Measurements from ENCODE around the gene CCDC34. TPM values are rescaled to one million over a fixed set of nuclear protein-coding genes. Genes with fewer than 3 reads are reported as not detected.
"Not testable (repeated sequence)": the region's sequence is repeated elsewhere in the genome, so short reads cannot be mapped to it uniquely, and the experiment has no call there.

CCDC34 gene
- total RNA-seq, 1 experiment from 2014 or later, result 35.6 TPM

DNA sequence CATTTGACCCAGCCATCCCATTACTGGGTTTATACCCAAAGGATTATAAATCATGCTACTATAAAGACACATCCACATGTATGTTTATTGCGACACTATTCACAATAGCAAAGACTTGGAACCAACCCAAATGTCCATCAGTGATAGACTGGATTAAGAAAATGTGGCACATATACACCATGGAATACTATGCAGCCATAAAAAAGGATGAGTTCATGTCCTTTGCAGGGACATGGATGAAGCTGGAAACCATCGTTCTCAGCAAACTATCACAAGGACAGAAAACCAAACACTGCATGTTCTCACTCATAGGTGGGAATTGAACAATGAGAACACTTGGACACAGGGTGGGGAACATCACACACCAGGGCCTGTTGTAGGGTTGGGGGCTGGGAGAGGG, 36.0 kb downstream of the CCDC34 start:
- not testable (repeated sequence) for DNase-seq (ENCODE audit: low read depth)

DNA sequence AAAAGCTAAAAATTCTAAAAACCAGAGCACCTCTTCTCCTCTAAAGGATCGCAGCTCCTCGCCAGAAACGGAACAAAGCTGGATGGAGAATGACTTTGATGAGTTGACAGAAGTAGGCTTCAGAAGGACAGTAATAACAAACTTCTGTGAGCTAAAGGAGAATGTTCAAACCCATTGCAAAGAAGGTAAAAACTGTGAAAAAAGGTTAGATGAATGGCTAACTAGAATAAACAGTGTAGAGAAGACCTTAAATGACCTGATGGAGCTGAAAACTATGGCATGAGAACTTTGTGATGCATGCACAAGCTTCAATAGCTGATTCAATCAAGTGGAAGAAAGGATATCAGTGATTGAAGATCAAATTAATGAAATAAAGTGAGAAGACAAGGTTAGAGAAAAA, 40.8 kb downstream of the CCDC34 start:
- DNase-seq (ENCODE audit: low read depth), result not testable (repeated sequence)

DNA sequence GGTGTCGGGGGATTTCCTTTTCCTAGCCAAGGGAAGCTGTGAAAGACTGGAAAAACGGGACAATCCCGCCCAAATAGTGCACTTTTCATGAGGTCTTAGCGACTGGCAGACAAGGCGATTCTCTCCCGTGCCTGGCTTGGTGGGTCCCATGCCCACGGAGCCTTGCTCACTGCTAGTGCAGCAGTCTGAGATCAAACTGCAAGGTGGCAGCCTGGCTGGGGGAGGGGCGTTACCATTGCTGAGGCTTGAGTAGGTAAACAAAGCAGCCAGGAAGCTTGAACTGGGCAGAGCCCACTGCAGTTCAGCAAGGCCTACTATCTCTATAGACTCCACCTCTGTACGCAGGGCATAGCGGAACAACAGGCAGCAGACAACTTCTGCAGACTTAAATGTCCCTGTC, 41.7 kb downstream of the CCDC34 start:
- DNase-seq (ENCODE audit: low read depth), result not testable (repeated sequence)

DNA sequence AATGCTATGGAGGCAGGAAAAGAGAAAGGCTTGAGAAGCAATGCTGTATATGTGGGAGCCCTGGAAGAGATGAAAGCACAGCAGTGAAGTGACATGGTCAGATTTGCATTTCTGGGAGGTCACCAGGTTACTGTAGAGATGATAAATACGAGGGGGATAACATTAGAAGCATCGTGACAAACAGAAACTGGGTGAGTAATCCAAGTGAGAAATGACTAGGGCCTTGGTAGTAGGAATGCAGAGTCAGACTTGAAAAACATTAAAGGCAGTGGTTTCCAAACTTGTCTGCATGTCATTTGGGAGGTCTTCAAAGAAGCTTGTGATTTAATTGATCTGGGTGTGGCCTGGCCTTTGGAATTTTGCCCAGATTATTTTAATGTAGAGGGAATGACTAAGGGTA, 43.9 kb downstream of the CCDC34 start:
- peak; percentile 32 for DNase-seq (ENCODE audit: low read depth)

DNA sequence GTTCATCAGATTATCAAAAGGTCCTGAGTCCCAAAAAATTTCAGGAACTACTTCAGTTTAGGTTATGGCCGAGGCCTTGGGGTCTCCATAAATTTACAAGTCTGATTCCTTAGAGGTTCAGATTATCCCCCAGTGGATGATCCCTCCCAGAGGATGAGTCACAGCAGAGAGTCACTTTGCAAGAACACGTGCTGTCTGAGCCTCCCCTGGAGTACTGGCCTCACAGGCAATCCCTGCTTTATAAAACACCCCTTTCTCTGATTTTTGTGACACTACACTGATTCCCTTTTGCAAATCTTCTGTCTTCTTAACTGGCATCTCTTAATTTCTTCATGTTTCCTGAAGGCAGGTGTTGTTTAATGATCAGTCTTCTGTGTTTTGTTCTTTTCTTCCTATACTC, 45.3 kb downstream of the CCDC34 start:
- DNase-seq (ENCODE audit: low read depth), result peak; percentile 78

DNA sequence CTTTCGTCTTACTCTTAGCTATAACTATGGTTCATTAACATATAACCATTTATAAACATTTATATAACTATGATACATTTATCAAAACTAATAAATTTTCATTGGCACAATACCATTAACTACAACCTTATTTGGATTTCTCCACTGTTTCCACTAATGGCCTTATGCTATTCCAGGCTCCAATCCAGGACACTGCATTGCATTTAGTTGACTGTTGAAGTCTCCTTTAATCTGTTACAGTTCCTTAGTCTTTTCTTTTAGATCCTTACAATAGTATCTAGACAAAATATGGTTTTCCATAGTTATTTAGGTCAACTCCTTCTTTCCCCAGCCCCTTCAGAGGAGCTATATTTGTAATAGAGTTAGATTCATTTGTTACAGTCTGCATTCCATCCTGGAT, 47.2 kb downstream of the CCDC34 start:
- DNase-seq (ENCODE audit: low read depth), result no peak

DNA sequence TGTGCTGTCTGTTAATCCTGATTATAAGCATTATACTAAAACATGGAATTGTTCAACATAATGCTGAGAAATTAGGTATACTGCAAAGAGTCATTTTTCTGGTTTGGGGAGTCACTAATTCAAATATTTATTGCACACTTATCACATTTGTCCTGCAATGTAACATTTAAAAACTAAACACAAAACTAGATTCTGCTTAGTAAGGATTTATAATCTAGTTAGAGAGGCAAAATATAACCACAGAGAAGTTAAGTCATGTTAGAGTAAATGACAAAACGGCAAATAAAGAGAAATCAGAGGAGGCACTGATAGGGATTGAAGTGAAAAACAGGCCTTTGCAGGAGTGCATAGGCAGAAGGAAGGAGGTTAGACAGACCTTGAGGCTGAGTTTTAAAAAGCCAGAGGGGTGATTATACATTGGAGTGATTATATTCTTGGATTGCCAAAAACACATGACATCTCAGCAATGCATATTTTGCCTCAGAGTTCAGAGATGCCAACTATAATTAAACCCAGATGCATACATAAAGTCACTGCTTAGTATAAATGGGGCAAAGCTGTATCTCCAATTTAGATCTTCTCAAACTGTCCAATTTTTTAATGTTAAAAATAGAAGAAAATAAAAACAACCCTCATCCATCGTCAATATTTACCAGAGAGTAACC, 49.7 kb downstream of the CCDC34 start:
- no peak for DNase-seq (ENCODE audit: low read depth)

DNA sequence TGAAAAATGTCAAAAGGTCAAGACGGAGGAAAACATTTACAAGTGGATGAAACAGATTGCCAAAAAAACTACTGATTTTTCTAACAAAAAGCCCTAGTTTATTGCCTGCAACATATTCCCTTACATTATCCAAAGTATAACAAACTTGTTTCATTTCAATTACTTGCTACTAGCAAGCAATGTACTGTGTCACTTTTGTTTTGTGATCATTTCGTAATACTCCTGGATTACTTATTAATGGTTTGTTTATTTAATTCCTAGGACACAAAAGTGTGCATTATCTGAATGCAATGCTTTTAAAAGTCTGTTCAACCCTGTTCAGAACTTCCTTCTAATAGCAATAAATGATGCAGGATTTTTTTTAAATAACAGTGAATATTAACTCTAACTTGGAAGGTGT, 50.9 kb downstream of the CCDC34 start:
- no peak for DNase-seq (ENCODE audit: low read depth)

DNA sequence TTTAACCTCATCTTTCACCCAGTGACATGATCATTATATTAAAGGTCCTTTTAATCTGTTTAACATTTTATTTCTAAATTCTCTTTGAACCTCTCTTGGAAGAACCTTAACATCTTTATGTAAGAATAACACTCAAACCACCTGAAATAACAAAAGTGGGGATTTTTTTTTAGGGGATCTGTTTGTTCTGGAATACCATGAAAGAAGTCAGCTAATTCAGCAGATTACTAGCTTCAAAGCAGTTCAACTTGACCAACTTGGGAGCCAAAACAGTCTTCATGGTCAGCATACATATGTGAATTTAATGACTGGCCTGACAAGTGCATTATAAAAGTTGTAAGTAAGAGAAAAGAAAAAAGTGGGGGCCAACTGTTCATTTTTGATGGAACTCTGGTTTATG, 52.3 kb downstream of the CCDC34 start:
- DNase-seq (ENCODE audit: low read depth), result no peak

DNA sequence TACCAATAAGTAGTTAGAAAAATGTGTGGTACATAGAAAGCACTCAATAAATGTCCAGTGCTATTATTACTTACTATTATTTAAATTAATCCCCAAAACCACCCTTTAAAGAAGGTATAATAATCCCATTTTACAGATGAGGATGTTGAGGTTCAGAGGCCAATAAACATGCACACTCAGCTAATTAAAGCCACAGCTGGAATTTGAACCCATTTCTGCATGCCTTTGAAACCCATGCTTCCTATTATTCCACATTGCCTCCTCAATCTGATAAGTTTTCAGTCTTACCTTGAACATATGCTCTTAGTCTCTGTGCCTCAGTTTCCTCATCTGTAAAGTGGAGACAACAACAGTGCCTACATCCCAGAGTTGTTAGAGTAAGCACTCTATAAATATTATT, 52.8 kb downstream of the CCDC34 start:
- no peak for DNase-seq (ENCODE audit: low read depth)

DNA sequence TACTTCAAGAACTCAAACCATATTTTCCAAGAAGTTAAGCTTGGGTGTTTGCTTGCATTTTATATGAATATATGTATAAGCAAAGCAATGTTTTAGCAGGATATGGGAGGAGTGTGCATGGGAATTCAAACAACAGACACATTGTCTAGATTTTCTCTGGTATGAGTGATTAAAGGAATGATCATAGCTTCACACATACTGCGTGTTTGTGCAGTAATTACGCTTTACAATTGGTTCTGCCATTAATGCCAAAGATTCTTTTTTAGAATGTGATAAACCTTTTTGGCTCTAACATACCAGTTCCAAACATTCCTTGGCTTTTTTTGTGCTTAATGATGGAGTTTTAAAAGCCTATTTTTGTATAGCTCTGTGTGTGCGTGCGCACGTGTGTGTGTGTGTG, 54.0 kb downstream of the CCDC34 start:
- DNase-seq (ENCODE audit: low read depth), result no peak

DNA sequence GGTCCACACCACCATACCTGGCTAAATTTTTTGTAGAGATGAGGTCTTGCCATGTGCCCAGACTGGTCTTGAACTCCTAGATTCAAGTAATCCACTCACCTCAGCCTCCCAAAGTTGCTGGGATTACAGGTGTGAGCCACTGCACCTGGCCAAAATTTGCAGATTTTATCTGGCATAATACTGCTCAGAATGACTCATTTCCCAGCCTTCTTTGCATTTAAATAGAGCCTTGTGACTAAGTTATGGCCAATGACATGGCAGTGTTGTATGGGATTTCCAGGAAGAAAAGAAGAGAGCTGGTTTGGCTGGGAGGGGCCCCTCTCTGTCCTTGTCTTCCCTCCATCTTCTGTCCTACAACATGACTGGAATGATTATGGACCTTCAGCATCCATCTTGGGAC, 55.8 kb downstream of the CCDC34 start:
- DNase-seq (ENCODE audit: low read depth), result no peak

DNA sequence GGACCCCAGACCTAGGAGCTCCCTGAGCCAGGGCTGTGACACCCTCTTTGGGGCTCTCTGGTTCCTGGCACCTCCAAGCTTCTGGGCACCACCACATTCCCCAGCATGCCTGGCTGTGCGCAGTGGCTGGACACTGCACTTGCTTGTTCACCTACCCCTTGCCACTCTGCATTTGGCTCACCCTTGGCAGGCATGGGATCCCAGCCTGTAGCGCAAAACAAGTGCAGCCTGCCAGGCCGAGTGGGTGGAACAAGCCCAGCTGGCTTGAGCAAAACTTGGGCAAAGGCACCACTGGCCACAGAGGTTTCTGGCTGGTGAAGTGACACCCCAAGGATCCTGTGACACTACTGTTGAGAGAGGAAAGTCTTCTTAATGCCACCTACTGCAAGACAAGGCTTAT, 57.3 kb downstream of the CCDC34 start:
- DNase-seq (ENCODE audit: low read depth), result no peak

DNA sequence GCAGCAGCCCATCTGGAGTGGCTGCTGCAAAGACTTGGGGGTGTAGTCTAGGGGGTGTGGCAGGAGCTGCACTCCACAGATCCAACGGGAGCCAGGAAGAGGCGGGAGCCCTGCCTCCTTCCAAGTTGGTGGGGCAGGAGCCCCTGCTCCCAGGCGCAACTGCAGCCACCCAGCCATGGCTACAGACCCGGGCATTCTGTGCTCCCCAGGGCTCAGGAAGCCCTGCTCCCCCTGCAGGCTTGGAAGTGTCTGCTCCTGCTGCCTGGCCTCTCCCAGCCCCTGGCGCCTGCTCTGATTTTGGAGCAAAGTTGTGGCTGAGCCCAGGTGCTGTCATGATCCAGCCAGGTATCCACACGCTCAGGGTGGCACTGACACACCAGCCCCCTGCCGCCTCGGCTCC, 58.5 kb downstream of the CCDC34 start:
- DNase-seq (ENCODE audit: low read depth), result no peak

DNA sequence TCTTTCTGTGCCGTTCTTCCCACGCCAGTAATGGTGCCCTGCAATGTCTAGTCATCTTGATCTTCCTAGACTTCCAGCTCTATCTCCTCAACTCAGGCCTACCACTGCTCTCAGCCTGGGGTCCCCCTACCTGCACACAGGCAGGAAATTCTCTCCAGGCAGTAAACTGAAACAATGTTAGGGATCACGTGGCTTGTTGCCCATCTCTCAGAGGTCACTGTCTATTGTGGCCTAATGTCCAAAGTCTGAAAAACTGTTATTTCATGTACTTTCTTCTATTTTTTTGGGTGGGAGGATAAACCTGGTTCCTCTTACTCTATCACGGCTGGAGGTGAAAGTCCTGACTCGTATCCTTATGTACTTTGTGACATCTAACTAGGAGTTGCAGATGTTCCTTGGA, 59.1 kb downstream of the CCDC34 start:
- no peak for DNase-seq (ENCODE audit: low read depth)

DNA sequence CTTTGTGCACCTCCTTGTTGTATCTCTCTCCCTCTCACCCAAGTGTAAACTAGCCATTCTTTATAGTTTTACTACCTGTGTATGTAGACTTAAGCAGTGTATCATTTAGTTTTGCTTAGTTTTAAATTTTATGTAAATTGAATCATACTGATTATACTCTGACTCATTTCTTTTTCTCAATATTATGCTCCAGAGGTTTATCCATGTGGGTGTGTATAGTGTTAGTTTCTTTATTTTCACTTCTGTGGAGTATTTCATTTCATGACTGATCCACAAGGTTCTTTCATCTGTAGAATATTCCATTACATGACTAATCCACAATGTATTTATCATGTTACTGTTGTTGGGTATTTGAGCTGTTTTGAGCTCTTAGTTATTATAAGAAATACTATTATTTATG, 62.0 kb downstream of the CCDC34 start:
- no peak for DNase-seq (ENCODE audit: low read depth)

DNA sequence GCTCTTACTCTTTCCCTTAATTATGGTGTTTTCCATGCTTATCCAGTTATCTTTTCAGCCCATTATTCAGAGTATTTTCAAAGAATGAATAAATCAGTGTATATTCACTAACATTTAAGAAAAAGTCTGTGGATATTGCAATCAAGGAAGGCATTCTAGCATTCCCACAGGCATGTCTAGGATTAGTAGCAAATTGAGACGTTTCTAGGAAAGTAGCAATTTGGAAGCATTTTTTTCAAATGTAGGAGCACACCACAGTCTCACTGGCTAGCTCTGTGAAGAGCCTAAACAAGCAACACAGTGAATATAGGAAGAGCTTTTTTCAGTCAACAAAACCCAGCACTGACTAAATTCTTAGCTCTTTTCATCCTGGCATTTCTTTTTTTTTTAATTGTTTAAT, 65.4 kb downstream of the CCDC34 start:
- DNase-seq (ENCODE audit: low read depth), result no peak

DNA sequence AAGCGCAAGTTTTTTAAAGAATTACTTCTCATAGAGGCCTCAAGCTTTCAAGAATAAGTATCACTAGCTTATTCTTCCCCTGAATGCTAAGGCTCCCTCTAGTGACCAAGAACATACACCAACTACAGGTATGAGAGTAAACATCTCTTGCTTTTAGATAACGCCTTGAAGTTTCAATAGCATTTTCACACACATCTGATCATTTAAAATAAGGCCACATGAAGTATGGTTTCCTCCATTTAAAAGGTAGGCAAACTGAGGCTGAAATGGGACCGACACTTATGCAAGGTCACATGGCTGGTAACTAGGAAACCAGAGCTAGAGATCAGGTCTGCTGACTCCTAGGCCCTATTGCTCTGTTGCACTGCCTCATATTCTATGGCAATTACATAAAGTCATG, 66.5 kb downstream of the CCDC34 start:
- peak; percentile 60 for DNase-seq (ENCODE audit: low read depth)

DNA sequence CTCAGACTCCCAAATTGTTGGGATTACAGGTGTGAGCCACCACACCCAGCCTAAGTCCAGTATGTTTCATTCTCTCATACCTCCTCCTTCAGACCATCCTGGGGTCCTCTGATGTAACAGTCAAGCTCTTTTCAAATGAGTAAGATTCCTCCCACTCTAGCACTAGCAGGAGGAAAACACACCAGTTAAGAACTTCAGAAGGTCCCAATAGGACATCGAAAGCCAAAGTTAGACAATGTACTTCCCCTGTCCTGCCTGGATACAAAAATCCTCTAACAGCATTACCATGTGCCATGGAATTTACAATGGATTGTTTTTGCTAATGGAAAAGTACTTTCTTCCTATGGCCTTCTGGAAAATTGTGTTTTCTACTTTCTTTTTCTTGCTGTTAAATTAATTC, 67.1 kb downstream of the CCDC34 start:
- no peak for DNase-seq (ENCODE audit: low read depth)

DNA sequence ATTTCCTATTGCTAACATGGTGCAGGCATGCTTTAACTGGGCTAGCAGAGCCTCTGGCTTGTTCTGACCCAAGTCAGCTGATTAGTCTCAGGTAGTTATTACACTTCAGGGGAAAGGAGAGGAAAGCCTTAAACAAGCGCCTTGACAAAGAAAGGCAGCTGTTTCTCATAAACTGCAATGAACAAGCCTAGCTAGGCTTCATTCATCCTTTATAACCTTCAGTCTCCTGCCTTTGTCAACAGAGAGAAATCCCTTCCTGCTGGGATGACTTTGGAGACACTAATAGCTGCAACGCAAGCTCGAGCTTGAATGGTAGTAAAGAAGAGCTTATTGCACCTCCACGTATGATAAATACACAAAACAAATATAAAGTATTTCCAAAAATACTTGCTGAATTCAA, 68.4 kb downstream of the CCDC34 start:
- DNase-seq (ENCODE audit: low read depth), result no peak

DNA sequence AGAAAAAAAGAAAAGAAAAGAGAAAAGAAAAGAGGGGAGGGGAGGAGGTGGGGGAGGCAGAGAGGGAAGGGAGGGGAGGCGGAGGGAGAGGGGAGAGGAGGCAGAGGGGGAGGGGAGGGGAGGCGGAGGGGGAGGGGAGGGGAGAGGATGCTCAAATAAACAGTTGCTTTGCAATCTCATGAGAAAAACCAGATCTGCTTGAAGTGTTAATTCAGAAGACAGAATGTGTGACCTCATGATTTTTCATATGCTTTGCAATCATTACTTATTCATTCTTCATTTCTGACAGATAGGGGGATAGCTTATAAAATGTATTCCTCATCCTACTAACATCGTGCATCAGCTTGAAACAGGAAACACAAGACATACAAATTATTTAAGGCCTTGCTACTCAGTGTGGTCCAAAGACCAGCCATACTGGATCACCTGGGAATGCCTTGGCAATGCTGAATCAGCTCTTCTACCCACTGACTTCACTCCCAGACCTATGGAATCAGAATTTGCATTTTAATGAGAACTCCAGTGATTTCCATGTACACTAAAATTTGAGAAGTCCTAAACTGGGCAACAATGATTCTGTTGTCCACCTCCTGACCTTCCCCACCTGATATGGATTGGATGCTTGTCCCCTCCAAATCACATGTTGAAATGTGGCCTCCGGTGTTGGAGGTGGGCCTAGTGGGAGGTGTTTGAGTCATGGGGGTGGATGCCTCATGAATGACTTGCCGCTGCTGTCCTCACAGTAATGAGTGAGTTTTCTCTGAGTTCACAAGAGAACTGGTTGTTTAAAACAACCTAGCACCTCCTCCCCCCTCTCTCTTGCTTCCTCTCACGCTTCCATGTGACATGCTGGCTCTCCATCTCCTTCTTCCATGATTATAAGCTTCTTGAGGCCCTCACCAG, 69.2 kb downstream of the CCDC34 start:
- DNase-seq (ENCODE audit: low read depth), result peak; percentile 83

DNA sequence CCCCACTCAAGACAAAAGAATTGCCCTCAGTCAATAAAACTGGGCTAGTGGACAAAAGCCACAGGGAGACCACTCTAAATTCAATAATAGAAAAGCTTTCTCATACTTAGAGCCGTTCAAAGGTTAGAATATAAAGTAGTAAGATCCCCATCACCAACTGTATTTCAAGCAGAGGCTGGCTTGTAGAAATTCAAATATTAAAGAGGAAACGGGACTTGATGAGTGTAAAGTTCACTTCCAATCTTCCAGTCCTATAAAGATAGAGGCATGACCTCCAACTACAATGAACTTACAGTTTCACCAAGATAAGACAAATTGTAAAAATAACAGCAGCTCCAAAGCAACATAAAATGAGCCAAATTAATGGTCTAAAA, 70.4 kb downstream of the CCDC34 start:
- DNase-seq (ENCODE audit: low read depth), result no peak

DNA sequence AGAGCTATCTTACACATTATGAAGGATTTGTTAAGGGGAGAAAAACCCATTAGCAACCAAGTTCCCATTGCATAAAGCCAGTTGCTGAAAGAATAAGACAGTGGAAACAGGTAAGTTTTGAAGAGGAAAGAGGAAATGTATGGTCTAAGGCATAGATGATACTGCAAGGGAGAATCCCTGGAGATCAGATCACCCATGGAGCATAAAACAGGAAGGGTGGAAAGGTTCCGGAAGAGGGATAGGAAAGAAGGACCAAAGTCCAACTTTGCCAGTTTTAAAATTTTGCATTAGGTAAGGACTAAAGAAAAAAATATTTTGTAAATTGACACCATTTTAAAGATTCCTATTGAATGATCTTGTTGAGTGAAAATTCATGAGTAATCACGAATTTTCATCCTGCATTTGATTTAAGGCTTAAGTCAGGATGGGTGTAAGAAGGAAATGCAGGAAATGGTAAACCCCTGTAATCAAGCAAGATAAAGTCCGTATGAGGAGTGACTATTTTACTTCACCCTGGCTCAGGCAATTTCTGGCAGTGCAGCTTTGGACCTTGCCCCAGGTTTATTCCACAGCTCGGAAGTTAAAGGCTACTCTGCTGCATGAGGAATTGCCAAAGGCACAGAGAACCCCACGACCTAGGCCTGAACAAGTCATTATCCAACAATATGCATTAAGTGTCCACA, 70.9 kb downstream of the CCDC34 start:
- no peak for DNase-seq (ENCODE audit: low read depth)
